DOHH2 (cell line): Measurements from ENCODE around the gene FUT2.

ENCODE experiments used
- H3F3A ChIP-seq: fragments of 200-600 bp; sonication (generic), shearing (Covaris generic); 2 replicates; pipeline ENCODE4 v1.6.0; 2016; ENCODE audit warnings: antibody characterized with exemption, mild to moderate bottlenecking; ENCODE audit not compliant: control insufficient read depth, insufficient read depth
- H3K27ac ChIP-seq: fragments of 200-600 bp; sonication (generic); 2 replicates; pipeline ENCODE4 v1.5.1; 2014; ENCODE audit warnings: low read depth, mild to moderate bottlenecking, low read length, moderate library complexity
- H3K27me3 ChIP-seq: fragments of 200-600 bp; sonication (generic); 2 replicates; pipeline ENCODE4 v1.6.1; 2014; ENCODE audit warnings: mild to moderate bottlenecking, low read length, mixed read lengths; ENCODE audit not compliant: control insufficient read depth
- H3K36me3 ChIP-seq: fragments of 200-600 bp; sonication (generic); 2 replicates; pipeline ENCODE4 v1.6.1; 2014; ENCODE audit warnings: mild to moderate bottlenecking, low read length, moderate library complexity, mixed read lengths; ENCODE audit not compliant: control insufficient read depth
- H3K4me1 ChIP-seq: fragments of 200-600 bp; sonication (generic); 2 replicates; pipeline ENCODE4 v1.6.1; 2014; ENCODE audit warnings: mild to moderate bottlenecking, low read length, mixed read lengths; ENCODE audit not compliant: control insufficient read depth
- H3K4me2 ChIP-seq: fragments of 200-600 bp; sonication (generic); 2 replicates; pipeline ENCODE4 v1.6.0; 2014; ENCODE audit warnings: mild to moderate bottlenecking, low read length, moderate library complexity
- H3K4me3 ChIP-seq: fragments of 200-600 bp; sonication (generic); 2 replicates; pipeline ENCODE4 v1.5.1; 2014; ENCODE audit warnings: mild to moderate bottlenecking, low read length, mixed read lengths
- H3K79me2 ChIP-seq: fragments of 200-600 bp; sonication (generic); 2 replicates; pipeline ENCODE4 v1.6.1; 2014; ENCODE audit warnings: mild to moderate bottlenecking, low read length, mixed read lengths; ENCODE audit not compliant: control insufficient read depth
- H3K9me2 ChIP-seq: fragments of 200-600 bp; sonication (generic); replicated peaks from 2 replicates; pipeline ENCODE4 v1.6.1; 2014; ENCODE audit warnings: mild to moderate bottlenecking, low read length, mixed read lengths; ENCODE audit not compliant: control insufficient read depth
- H3K9me3 ChIP-seq: fragments of 200-600 bp; sonication (generic); 2 replicates; pipeline ENCODE4 v1.6.1; 2014; ENCODE audit warnings: antibody characterized with exemption, low read length, mixed read lengths; ENCODE audit not compliant: control insufficient read depth, insufficient read depth
- H4K20me1 ChIP-seq: fragments of 200-600 bp; sonication (generic); 2 replicates; pipeline ENCODE4 v1.6.0; 2014; ENCODE audit warnings: low read depth, mild to moderate bottlenecking, antibody characterized with exemption, low read length, moderate library complexity; ENCODE audit not compliant: control insufficient read depth, insufficient read depth
- CTCF ChIP-seq: fragments of 200-600 bp; sonication (generic); IDR thresholded peaks from one replicate; pipeline ENCODE4 v1.5.1; 2014; ENCODE audit warnings: antibody characterized with exemption, mild to moderate bottlenecking, low read depth, low read length; ENCODE audit not compliant: poor library complexity, severe bottlenecking
- EZH2phosphoT487 ChIP-seq: fragments of 200-600 bp; sonication (generic); IDR thresholded peaks from 2 replicates; pipeline ENCODE4 v1.6.1; 2017; ENCODE audit warnings: borderline replicate concordance, mild to moderate bottlenecking, antibody characterized with exemption, low read length, moderate library complexity, mixed read lengths

The FUT2 gene

GRCh38 chr19:48671446-48671995 lies 24.2 kb upstream of the FUT2 start:
- Histone ChIP-seq H3K9me2 (no peaks in the 10 kb centered on the region), H3K9me3 (peaks cover 5% of the 10 kb centered on the region; the same call in 1 of the 2 replicates), H3K4me3 (no peak overlapping the region), H3F3A (no peaks in the 10 kb centered on the region), H3K27me3 (no peaks in the 10 kb centered on the region), H3K4me2 (no peak overlapping the region), H3K79me2 (no peaks in the 10 kb centered on the region), H4K20me1 (no peaks in the 10 kb centered on the region), H3K27ac (no peak overlapping the region), H3K36me3 (no peaks in the 10 kb centered on the region), H3K4me1 (peaks cover 9% of the 10 kb centered on the region)
- TF ChIP-seq CTCF (no peak), EZH2phosphoT487 (no peak)

- Histone ChIP-seq H3K9me3 (peaks cover 5% of the 10 kb centered on the region; the same call in 1 of the 2 replicates), H3K27me3 (no peaks in the 10 kb centered on the region), H3K36me3 (no peaks in the 10 kb centered on the region), H3F3A (no peaks in the 10 kb centered on the region), H3K9me2 (no peaks in the 10 kb centered on the region), H3K4me2 (no peak within 1 kb of the TSS), H3K79me2 (no peaks in the 10 kb centered on the region), H4K20me1 (no peaks in the 10 kb centered on the region), H3K4me3 (no peak within 1 kb of the TSS), H3K4me1 (peaks cover 9% of the 10 kb centered on the region), H3K27ac (no peak within 1 kb of the TSS)
- no peak for TF ChIP-seq EZH2phosphoT487
- no peak for TF ChIP-seq CTCF
These were observed 22.8 kb upstream of the FUT2 start, which contains the start of gene NTN5 for GRCh38 chr19:48672994-48673393. NTN5 (minus strand) TSS chr19:48673017; CDS start chr19:48670986, 2,031 bp downstream.

GRCh38 chr19:48673436-48674100 lies 22.2 kb upstream of the FUT2 start:
- Histone ChIP-seq H3K4me2 (no peak overlapping the region), H3K27me3 (no peaks in the 10 kb centered on the region), H3K4me1 (peaks cover 9% of the 10 kb centered on the region), H3K79me2 (no peaks in the 10 kb centered on the region), H3K9me2 (no peaks in the 10 kb centered on the region), H3K4me3 (no peak overlapping the region), H3K36me3 (no peaks in the 10 kb centered on the region), H3K27ac (no peak overlapping the region), H4K20me1 (no peaks in the 10 kb centered on the region), H3F3A (no peaks in the 10 kb centered on the region), H3K9me3 (peaks cover 5% of the 10 kb centered on the region; the same call in 1 of the 2 replicates)
- TF ChIP-seq EZH2phosphoT487 = no peak
- no peak for TF ChIP-seq CTCF
